Measurements from ENCODE around the gene RUNX1. TPM values are rescaled to one million over a fixed set of nuclear protein-coding genes. Genes with fewer than 3 reads are reported as not detected.

Gene RUNX1
- 10 to 100 TPM; 21.3 to 23.0 TPM for total RNA-seq

GRCh38 chr21:35048706-35049617 lies at the start of gene RUNX1:
TSS of gene RUNX1 (minus strand) at chr21:35049302.
- intact Hi-C loops (cut with DNase I) = no loop called here
- DNase-seq = peak; percentile 50
- no peak for TF ChIP-seq CTCF (IDR thresholded peaks at IDR 0.05)
- H3K4me1 ChIP-seq = peaks cover 5% of the 10 kb centered on the region
- no peaks in the 10 kb centered on the region for H3K27me3 ChIP-seq
- H3K9me3 ChIP-seq = no peaks in the 10 kb centered on the region
- H3K27ac ChIP-seq = peak within 1 kb of the TSS; percentile 69
- peak within 1 kb of the TSS; percentile 13 to 51 for H3K9ac ChIP-seq (ENCODE audit: low read depth in 2 of 2, low read length in 2 of 2)
- H3K4me3 ChIP-seq = peak within 1 kb of the TSS; percentile 21
- no peaks in the 10 kb centered on the region for H3K36me3 ChIP-seq

- H3K9me3 ChIP-seq = no peaks in the 10 kb centered on the region
- no peaks in the 10 kb centered on the region for H3K4me1 ChIP-seq
- no peaks in the 10 kb centered on the region for H3K36me3 ChIP-seq
- H3K27me3 ChIP-seq = no peaks in the 10 kb centered on the region
- no peak for DNase-seq
- no peak for TF ChIP-seq CTCF (IDR thresholded peaks at IDR 0.05)
- H3K27ac ChIP-seq = no peak overlapping the region
- no peak overlapping the region for H3K9ac ChIP-seq (ENCODE audit: low read depth in 2 of 2, low read length in 2 of 2)
- intact Hi-C loops (cut with DNase I) = no loop called here
- H3K4me3 ChIP-seq = no peak overlapping the region
These were observed 48.4 kb upstream of the RUNX1 start for GRCh38 chr21:35097525-35097924.

- Histone ChIP-seq H3K4me3 (no peak overlapping the region), H3K27ac (no peak overlapping the region), H3K27me3 (no peaks in the 10 kb centered on the region), H3K9ac (ENCODE audit: low read depth in 2 of 2, low read length in 2 of 2) (no peak overlapping the region), H3K9me3 (no peaks in the 10 kb centered on the region), H3K4me1 (no peaks in the 10 kb centered on the region), H3K36me3 (no peaks in the 10 kb centered on the region)
- DNase-seq = no peak
- TF ChIP-seq CTCF (IDR thresholded peaks at IDR 0.05) = no peak
- intact Hi-C loops (cut with DNase I) = no loop called here
These were observed 47.9 kb upstream of the RUNX1 start for GRCh38 chr21:35096959-35097358.

- no peaks in the 10 kb centered on the region for H3K9me3 ChIP-seq
- H3K27me3 ChIP-seq = no peaks in the 10 kb centered on the region
- DNase-seq = no peak
- intact Hi-C loops (cut with DNase I) = no loop called here
- H3K27ac ChIP-seq = no peak overlapping the region
- H3K36me3 ChIP-seq = no peaks in the 10 kb centered on the region
- H3K9ac ChIP-seq (ENCODE audit: low read depth in 2 of 2, low read length in 2 of 2) = no peak overlapping the region
- H3K4me1 ChIP-seq = no peaks in the 10 kb centered on the region
- no peak overlapping the region for H3K4me3 ChIP-seq
- TF ChIP-seq CTCF (IDR thresholded peaks at IDR 0.05) = no peak
These were observed 46.8 kb upstream of the RUNX1 start for GRCh38 chr21:35095859-35096291.

- intact Hi-C loops (cut with DNase I) = no loop called here
- Histone ChIP-seq H3K9me3 (no peaks in the 10 kb centered on the region), H3K9ac (ENCODE audit: low read depth in 2 of 2, low read length in 2 of 2) (no peak overlapping the region), H3K36me3 (no peaks in the 10 kb centered on the region), H3K27ac (no peak overlapping the region), H3K4me1 (no peaks in the 10 kb centered on the region), H3K27me3 (no peaks in the 10 kb centered on the region), H3K4me3 (no peak overlapping the region)
- TF ChIP-seq CTCF (IDR thresholded peaks at IDR 0.05) = no peak
- no peak for DNase-seq
These were observed 44.4 kb upstream of the RUNX1 start for GRCh38 chr21:35093514-35093913.
